NCI-H146 treated with DMSO at 0.1 percent for 48 hours (cell line): Measurements from ENCODE around the gene CDK19.
"Not testable (repeated sequence)": the region's sequence is repeated elsewhere in the genome, so short reads cannot be mapped to it uniquely, and the experiment has no call there.

Source experiments
- DNase-seq: peaks from one replicate; lab custom pipeline; 2025; ENCODE audit not compliant: unreplicated experiment; lab: John Stamatoyannopoulos, UW

CDK19 gene

DNA sequence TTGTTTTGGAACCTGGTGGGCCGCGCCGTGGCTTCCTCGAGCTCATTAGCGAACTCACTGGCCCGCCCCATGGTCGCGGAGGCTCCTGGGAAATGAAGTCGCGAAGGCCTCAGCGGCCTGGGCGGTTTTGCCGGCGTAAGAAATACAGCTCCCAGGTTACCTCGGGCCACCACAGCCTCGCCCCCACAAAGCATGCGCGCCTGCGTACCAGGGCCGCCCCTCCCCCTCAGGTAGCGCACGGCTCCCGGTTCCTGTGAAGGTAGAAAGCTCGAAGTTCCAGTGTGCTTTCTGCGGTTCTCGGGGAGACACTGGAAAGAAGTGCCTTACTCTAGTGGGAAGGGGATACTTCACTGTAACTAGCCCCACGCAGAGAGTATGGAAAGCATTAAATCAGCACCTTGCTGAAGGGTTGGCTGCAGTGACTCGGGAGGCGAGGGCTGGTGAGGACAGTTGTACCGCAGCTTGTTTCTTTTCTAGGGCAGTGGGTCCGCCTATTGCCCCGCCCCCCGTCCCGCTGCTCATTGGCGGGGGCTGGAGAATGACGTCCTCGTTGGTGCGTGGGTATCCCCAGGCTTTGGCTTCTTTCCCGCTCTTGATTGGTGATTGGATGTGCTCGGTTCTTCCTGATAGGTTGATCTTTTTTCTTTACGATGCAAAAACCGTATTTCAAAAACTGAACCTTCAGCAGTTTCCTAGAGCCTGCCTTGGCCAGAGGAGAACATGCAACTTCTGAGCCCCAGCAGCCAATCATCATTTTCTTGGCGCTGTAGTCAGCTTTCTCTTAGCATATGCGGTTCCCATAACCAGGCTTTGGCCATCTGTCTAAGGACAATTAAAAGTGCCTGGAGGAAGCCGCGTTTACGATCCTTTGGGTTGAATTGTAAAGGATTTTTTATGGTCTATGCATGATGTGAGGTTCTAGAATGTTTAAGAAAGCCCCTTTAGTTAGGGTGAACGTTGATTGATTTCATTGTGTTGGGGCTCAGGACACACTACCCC, at the start of gene CDK19:
Gene CDK19 (minus strand): TSS at position 59 of the 999 bp plus-strand sequence. CDS start 333 bp downstream, outside the sequence.
- DNase-seq, result peak; percentile 98

- DNase-seq, result no peak
Measured at GRCh38 chr6:110864824-110865223, 49.6 kb upstream of the CDK19 start.

DNA sequence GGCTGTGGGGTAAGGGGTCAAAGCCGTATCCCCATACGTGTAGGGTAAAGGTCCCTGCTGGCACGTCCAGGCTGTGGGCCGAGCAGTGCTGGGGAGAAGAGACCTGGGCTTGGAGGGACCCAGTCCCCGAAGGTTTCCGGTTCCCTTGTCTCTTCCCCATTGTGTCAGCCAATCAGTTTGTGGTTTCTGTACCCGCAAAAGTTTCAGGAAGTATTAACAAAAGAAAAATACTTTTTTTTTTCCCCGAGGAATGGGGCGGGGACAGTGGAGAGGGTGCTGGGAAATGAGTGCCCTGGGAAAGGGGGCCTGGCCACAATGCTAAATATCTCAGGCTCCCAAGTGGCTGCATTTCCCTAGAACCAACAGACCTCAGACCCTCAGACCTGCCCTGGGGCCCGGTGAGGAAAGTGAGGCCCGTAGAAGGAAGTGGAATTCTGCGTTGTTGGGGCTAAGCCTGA, 44.1 kb upstream of the CDK19 start:
- no peak for DNase-seq

DNA sequence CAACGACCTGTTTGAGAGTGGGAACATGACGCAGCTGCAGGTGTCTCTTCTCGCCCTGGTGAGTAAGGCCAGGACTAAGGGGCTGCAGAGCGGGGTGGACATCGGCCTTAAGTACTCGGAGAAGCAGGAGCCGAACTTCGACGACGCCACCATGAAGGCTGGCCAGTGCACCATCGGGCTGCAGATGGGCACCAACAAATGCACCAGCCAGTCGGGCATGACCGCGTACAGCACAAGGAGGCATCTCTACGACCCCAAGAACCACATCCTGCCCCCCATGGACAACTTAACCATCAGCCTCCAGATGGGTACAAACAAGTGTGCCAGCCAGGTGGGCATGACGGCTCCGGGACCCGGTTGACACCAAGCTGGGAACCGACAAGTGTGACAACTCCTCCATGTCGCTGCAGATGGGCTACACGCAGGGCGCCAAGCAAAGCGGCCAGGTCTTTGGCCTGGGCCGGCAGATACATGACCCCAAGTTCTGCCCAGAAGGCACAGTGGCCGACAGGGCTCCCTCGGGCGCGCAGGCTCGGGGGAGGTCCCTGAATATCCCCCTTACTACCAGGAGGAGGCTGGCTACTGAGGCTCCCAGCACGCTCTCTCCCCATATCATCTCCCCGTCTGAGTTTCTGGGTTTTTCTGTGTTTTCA, 43.4 kb upstream of the CDK19 start:
- no peak for DNase-seq

DNA sequence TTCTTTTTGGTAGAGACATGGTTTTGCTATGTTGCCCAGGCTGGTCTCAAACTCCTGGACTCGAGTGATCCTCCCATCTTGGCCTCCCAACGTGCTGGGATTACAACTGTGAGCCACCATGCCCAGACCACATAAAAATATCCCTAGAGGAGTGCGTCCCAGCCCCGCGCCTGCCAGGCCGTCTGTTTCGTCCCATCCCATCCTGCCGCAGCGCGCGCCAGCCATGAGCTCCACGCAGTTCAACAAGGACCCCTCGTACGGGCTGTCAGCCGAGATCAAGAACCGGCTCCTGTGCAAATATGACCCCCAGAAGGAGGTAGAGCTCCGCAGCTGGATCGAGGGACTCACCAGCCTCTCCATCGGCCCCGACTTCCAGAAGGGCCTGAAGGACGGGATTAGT, 42.7 kb upstream of the CDK19 start:
- DNase-seq, result no peak

- no peak for DNase-seq
Measured at GRCh38 chr6:110856296-110856695, 41.0 kb upstream of the CDK19 start.

DNA sequence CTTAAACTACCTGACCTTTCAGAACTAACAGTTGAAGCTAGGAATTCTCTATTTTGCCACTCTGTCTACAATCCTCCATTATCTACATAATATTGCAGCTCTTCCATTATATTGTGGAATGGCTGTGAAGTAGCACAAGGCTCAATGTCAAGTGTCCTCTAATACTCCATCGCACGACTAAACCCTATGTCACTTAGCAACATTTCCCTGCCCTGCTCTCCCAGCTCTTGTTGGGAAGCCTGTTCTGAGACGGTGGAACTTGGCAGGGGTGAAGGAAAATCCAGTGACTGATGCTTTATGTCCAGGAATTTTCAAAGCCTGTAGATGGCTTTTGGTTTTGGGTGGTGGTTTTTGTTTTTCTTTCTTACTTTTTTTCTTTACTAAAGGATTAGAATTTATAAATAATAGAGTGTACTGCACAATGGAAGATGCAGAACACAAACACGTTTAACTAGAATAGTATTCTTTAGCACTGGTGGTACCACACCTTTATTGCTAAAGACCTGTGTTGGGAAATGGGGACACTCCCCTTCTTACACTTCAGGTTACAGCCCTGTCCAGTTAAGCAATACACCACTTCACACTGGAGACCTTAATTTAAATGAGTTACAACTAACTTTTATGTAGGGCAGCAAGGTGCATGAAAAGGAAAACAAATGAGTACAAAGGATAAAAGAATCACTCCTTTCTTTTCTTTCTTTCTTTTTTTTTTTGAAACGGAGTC, 38.6 kb upstream of the CDK19 start:
- DNase-seq, result no peak

DNA sequence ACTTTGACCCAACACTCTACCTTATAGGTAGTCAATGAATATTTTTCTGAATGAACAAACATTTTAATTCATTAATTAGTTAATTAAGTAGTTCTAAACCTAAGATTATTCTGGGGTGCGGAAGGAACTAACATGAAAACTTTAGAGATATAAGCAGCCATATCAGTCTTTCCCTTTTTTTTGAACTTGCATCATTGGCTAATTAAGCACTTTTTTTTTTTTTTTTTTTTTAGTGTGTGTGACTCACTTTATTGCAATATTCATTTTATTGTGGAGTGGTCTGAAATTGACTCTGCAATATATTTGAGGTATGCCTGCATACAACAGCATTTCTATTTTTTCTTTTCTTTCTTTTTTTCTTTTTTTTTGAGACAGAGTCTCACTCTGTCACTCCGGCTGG, 37.5 kb upstream of the CDK19 start:
- no peak for DNase-seq

GRCh38 chr6:110849781-110850180, 34.5 kb upstream of the CDK19 start:
- DNase-seq, result no peak

GRCh38 chr6:110841266-110841665, 26.0 kb upstream of the CDK19 start:
- no peak for DNase-seq

GRCh38 chr6:110835751-110836150, 20.5 kb upstream of the CDK19 start:
- not testable (repeated sequence) for DNase-seq

DNA sequence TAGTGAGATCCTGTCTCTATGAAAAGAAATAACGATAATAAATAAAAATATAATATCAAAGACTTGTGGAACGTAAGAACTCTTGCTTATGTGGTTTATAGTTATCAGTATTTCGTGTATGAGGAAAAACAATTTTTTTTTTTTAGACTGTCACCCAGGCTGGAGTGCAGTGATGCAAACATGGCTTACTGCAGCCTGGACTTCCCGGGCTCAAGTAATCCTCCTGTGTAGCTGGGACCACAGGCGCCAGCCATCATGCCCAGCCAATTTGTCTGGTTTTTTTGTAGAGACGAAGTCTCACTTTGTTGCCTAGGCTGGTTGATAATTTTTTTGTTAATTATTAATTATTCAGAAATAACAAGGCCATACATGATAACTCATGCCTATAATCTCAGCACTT, 18.6 kb upstream of the CDK19 start:
- DNase-seq, result no peak

- no peak for DNase-seq
Measured at GRCh38 chr6:110831405-110831804, 16.1 kb upstream of the CDK19 start.

GRCh38 chr6:110828396-110828795, 13.1 kb upstream of the CDK19 start:
- DNase-seq, result no peak

DNA sequence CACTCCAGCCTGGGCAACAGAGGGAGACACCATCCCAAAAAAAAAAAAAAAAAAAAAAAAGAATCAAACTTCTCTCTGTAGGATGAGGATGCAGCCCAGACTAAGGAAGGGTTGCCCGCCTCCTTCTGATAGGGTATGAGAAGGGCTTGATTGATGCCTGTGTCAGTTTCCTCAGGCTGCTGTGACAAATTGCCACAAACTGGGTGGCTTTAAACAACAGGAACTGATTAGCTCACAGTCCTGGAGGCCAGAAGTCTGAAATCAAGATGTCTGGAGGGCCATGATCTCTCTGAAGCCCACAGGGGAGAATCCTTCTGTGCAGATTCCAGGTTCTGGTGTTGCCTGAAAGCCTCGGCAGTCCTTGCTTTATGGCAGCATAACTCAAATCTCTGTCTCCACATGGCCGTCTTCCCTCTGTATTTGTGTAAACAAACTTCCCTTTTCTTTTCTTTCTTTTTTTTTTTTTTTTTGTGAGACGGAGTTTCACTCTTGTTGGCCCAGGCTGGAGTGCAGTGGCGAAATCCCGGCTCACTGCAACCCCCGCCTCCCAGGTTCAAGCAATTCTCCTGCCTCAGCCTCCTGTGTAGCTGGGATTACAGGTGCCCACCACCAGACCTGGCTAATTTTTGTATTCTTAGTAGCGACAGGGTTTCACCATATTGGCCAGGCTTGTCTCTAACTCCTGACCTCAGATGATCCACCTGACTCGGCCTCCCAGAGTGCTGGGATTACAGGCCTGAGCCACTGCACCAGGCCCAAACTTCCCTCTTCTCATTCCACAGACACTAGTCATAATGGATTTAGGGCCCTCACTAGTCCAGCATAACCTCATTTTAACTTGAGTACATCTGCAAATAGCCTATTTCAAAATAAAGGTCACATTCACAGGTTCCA, 11.2 kb upstream of the CDK19 start:
- no peak for DNase-seq

- DNase-seq, result no peak
Measured at GRCh38 chr6:110823146-110823545, 7.9 kb upstream of the CDK19 start.

DNA sequence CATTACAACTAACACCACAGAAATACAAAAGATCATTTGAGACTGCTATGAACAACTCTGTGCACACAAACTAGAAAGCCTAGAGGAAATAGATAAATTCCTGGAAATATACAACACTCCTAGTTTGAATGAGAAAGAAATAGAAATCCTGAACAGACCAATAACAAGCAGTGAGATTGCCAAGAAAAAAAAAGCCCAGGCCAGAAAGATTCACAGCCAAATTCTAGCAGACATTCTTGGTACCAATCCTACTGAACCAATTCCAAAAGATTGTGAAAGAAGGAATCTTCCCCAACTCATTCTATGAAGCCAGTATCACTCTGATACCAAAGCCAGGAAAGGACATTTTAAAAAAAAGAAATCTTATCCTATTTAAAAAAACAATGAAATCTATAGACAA, 7.0 kb upstream of the CDK19 start:
- DNase-seq, result no peak

GRCh38 chr6:110816677-110817076, 1.4 kb upstream of the CDK19 start:
- DNase-seq, result no peak

GRCh38 chr6:110815015-110815410, 256 bp downstream of the CDK19 start:
- no peak for DNase-seq
